Posterior vena cava (tissue), 2 donors: ENCODE data around the gene OR2F2. TPM values are rescaled to one million over a fixed set of nuclear protein-coding genes. Genes with fewer than 3 reads are reported as not detected.

Experiments used
- DNase-seq: peaks from one replicate; pipeline ENCODE4 v3.0.0-alpha.2; 2020; ENCODE audit warnings: low spot score
- intact Hi-C, 2 donors: fragments of 100-400 bp; cut with DNase I; formaldehyde crosslinking; loops; one replicate each; pipeline versions ENCODE4 v1.14.1 to v1.14.2; 2022 to 2023
- total RNA-seq, 2 donors: library from RNA; stranded (reverse); fragmentation: NEBNext Ultra II Directional; extraction: Animal tissue kit (Norgen Biotek cat#: 25700); gene quantifications; one replicate each; pipeline ENCODE4 v1.2.1, GENCODE V29; 2021
- donor health status: DM: yes; HTN: yes; CAD: no.
- donor health status: DM: yes; HTN: yes; CAD: no.

OR2F2 gene
- total RNA-seq, 2 donors from 2014 or later, result not detected

- intact Hi-C loops, result no loop called here
- no peak for DNase-seq
Measured at GRCh38 chr7:143967398-143967797, 32.4 kb downstream of the OR2F2 start.

DNA sequence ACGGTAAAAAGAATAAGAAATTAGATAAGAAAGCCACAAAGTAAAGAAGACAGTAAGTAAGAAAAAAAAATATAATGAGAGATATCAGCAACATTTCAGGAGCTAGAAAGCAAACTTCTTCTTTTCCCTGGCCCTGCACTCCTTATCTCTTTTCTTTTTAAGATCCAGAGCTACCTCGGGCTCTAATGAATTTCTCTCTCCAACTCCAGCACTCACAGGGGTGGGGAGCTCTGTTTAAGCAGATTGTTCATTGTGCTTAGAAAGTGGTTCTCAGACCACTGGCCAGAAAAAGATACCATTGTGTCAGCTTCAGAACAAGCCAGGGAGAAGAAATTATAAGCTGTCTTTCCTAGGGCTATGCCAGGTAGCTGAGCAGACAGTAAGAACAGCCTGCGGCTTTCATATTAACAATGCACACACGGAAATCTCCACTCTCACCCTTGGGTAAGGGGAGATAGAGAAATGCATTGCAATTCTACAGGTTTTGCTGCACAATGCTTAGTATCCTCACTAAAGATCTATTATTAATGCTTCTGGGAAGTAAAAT is 38.9 kb downstream of the OR2F2 start:
- intact Hi-C loops, result no loop called here
- no peak for DNase-seq

DNA sequence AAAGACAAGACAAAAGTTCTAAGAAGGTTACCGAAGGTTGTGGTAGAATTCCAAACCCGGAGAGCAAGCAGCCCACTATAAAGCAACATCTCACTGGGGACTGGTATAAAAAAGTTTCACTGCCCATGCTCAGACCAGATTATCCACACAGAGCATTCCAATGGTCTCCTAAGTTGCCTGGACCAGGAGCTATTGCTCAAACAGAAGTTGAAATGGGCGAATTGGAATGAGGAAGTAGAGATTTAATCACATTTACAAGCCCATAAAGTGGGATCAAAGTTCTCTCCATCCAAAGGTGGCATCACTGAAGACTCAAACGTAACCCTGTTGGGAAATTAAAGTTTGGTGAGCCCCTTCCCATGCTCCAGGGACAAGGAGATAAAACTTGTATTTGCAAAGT is 39.4 kb downstream of the OR2F2 start:
- no peak for DNase-seq

GRCh38 chr7:143975617-143976016 is 40.6 kb downstream of the OR2F2 start:
- no peak for DNase-seq
- intact Hi-C loops, result no loop called here

More for the DNA sequence above, 39.4 kb downstream of the OR2F2 start:
- intact Hi-C loops, result no loop called here

DNA sequence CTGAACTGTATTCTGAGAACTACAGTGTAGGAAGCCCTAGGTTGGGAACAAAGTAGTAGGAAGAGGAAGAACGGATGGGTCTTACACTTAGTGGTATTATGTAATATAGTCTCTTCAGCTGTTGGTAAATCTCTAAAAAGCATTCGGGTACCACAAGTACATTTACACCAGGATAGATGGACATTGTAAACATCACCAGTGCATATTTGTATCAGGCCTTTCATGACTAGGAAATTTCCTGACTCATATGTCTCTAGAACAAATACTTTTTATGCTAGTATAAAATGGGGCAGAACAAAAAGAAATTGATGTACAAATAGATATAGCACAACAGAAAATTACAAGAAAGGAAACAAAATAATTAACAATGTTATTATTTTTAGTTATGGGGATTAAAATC is 43.6 kb downstream of the OR2F2 start:
- intact Hi-C loops, result no loop called here
- DNase-seq, result no peak

DNA sequence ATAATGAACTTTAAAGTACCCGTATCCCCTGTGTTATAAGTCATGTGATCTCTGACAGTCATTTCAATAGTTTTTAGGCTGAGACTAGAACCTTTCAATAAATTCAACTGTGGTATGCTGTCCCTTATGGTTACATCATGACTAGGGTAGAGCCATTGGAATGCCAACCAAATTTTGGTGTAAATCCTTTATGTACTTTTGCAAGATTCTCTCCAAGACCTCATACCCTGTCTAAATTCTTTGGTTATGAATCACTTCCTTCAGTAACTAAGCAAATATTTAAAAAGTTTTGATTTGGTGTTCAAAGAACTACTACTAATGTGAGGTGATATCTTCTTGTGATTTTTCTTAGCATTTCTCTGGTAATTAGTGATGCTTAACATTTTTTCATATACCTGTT is 44.3 kb downstream of the OR2F2 start:
- no peak for DNase-seq
- intact Hi-C loops, result no loop called here

- DNase-seq, result no peak
- intact Hi-C loops, result no loop called here
Measured at GRCh38 chr7:143979998-143980397, 45.0 kb downstream of the OR2F2 start.

- intact Hi-C loops, result no loop called here
- no peak for DNase-seq
Measured at GRCh38 chr7:143980746-143981510, 45.9 kb downstream of the OR2F2 start.

- no peak for DNase-seq
- intact Hi-C loops, result no loop called here
Measured at GRCh38 chr7:143983960-143984359, 48.9 kb downstream of the OR2F2 start.

Other genes with a start within 250 kb of the OR2F2 start
- under 1 TPM; 0.57 to 0.69 TPM for gene CTAGE6, start 177.5 kb upstream of the OR2F2 start, total RNA-seq
- gene TCAF1, start 33.1 kb upstream of the OR2F2 start, total RNA-seq, result 10 to 100 TPM; 33.9 to 36.1 TPM
- not detected for gene OR2F1, start 19.6 kb downstream of the OR2F2 start, total RNA-seq
- gene OR6B1, start 65.1 kb downstream of the OR2F2 start, total RNA-seq, result not detected
- not detected for gene OR2A5, start 113.7 kb downstream of the OR2F2 start, total RNA-seq
- not detected for gene OR2A25, start 134.6 kb downstream of the OR2F2 start, total RNA-seq
- not detected for gene OR2A12, start 151.0 kb downstream of the OR2F2 start, total RNA-seq
- not detected for gene OR2A2, start 174.3 kb downstream of the OR2F2 start, total RNA-seq
- gene OR2A14, start 187.9 kb downstream of the OR2F2 start, total RNA-seq, result not detected
- under 1 TPM; 0.29 to 0.88 TPM for gene CTAGE4, start 248.2 kb downstream of the OR2F2 start, total RNA-seq